HEK293 (cell line): Measurements from ENCODE around the gene PLEKHJ1.
A peak's percentile ranks its signal among the peaks of the same experiment; 100 is the strongest.

ENCODE experiments used
- ATF2 ChIP-seq: fragments of 450-650 bp; formaldehyde crosslinking; IDR thresholded peaks from 2 replicates; pipeline ENCODE4 v1.5.1; 2016; ENCODE audit warnings: missing biosample characterization, missing genetic modification characterization, low read depth
- PATZ1 ChIP-seq: fragments of 450-650 bp; formaldehyde crosslinking; IDR thresholded peaks from 2 replicates; pipeline ENCODE4 v1.5.1; 2016; ENCODE audit warnings: missing biosample characterization, missing genetic modification characterization
- PRDM1 ChIP-seq: fragments of 450-650 bp; formaldehyde crosslinking; IDR thresholded peaks from 2 replicates; pipeline ENCODE4; 2016; ENCODE audit warnings: missing biosample characterization, missing genetic modification characterization
- PRDM4 ChIP-seq: fragments of 450-650 bp; formaldehyde crosslinking; IDR thresholded peaks from 2 replicates; pipeline ENCODE4 v1.5.1; 2017; ENCODE audit warnings: missing biosample characterization, missing genetic modification characterization
- ZEB2 ChIP-seq: fragments of 450-650 bp; formaldehyde crosslinking; IDR thresholded peaks from 2 replicates; pipeline ENCODE4 v1.5.1; 2016; ENCODE audit warnings: missing biosample characterization, missing genetic modification characterization
- ZFHX2 ChIP-seq: fragments of 450-650 bp; formaldehyde crosslinking; conservative IDR thresholded peaks from 2 replicates; pipeline ENCODE4 v1.5.1; 2016; ENCODE audit warnings: missing biosample characterization, missing genetic modification characterization
- ZFP41 ChIP-seq: fragments of 450-650 bp; formaldehyde crosslinking; IDR thresholded peaks from 2 replicates; pipeline ENCODE4 v1.5.1; 2016; ENCODE audit warnings: missing biosample characterization, missing genetic modification characterization, borderline replicate concordance
- ZNF157 ChIP-seq: fragments of 450-650 bp; formaldehyde crosslinking; IDR thresholded peaks from 2 replicates; pipeline ENCODE4 v1.5.1; 2016; ENCODE audit warnings: missing biosample characterization, missing genetic modification characterization
- ZNF221 ChIP-seq: fragments of 450-650 bp; formaldehyde crosslinking; IDR thresholded peaks from 2 replicates; pipeline ENCODE4 v1.5.1; 2017; ENCODE audit warnings: missing biosample characterization, missing genetic modification characterization, borderline replicate concordance
- ZNF266 ChIP-seq: fragments of 450-650 bp; formaldehyde crosslinking; IDR thresholded peaks from 2 replicates; pipeline ENCODE4 v1.5.1; 2016; ENCODE audit warnings: missing biosample characterization, missing genetic modification characterization, low read depth
- ZNF350 ChIP-seq: fragments of 450-650 bp; formaldehyde crosslinking; IDR thresholded peaks from 2 replicates; pipeline ENCODE4 v1.5.0; 2017; ENCODE audit warnings: missing biosample characterization, mild to moderate bottlenecking, missing genetic modification characterization
- ZNF37A ChIP-seq: fragments of 450-650 bp; IDR thresholded peaks from 2 replicates; pipeline ENCODE4 v1.5.1; 2018; ENCODE audit warnings: missing biosample characterization, missing genetic modification characterization
- ZNF514 ChIP-seq: fragments of 450-650 bp; formaldehyde crosslinking; IDR thresholded peaks from 2 replicates; pipeline ENCODE4 v1.5.1; 2016; ENCODE audit warnings: missing biosample characterization, missing genetic modification characterization
- ZNF518A ChIP-seq: fragments of 450-650 bp; formaldehyde crosslinking; conservative IDR thresholded peaks from 2 replicates; pipeline ENCODE4 v1.5.1; 2016; ENCODE audit warnings: low read depth, missing biosample characterization, missing genetic modification characterization
- ZNF529 ChIP-seq: fragments of 450-650 bp; formaldehyde crosslinking; IDR thresholded peaks from 2 replicates; pipeline ENCODE4 v1.5.1; 2017; ENCODE audit warnings: missing genetic modification characterization, missing biosample characterization; ENCODE audit not compliant: insufficient replicate concordance
- ZNF544 ChIP-seq: fragments of 450-650 bp; formaldehyde crosslinking; IDR thresholded peaks from 2 replicates; pipeline ENCODE4 v1.5.0; 2017; ENCODE audit warnings: missing biosample characterization, missing genetic modification characterization
- ZNF560 ChIP-seq: fragments of 450-650 bp; formaldehyde crosslinking; IDR thresholded peaks from 2 replicates; pipeline ENCODE4 v1.5.1; 2017; ENCODE audit warnings: missing biosample characterization, missing genetic modification characterization, borderline replicate concordance
- ZNF585B ChIP-seq: fragments of 450-650 bp; formaldehyde crosslinking; IDR thresholded peaks from 2 replicates; pipeline ENCODE4 v1.5.1; 2016; ENCODE audit warnings: missing biosample characterization, missing genetic modification characterization
- ZNF621 ChIP-seq: fragments of 450-650 bp; formaldehyde crosslinking; IDR thresholded peaks from 2 replicates; pipeline ENCODE4 v1.5.1; 2017; ENCODE audit warnings: missing biosample characterization, missing genetic modification characterization
- ZNF658 ChIP-seq: fragments of 450-650 bp; formaldehyde crosslinking; IDR thresholded peaks from 2 replicates; pipeline ENCODE4; 2016; ENCODE audit warnings: missing biosample characterization, missing genetic modification characterization
- ZNF660 ChIP-seq: fragments of 450-650 bp; IDR thresholded peaks from 2 replicates; pipeline ENCODE4 v1.5.1; 2018; ENCODE audit warnings: missing biosample characterization, mild to moderate bottlenecking, missing genetic modification characterization
- ZNF704 ChIP-seq: fragments of 450-650 bp; formaldehyde crosslinking; IDR thresholded peaks from 2 replicates; pipeline ENCODE4 v1.5.1; 2016; ENCODE audit warnings: missing biosample characterization, missing genetic modification characterization
- ZNF707 ChIP-seq: fragments of 450-650 bp; formaldehyde crosslinking; IDR thresholded peaks from 2 replicates; pipeline ENCODE4 v1.5.1; 2016; ENCODE audit warnings: missing biosample characterization, missing genetic modification characterization
- ZSCAN23 ChIP-seq: fragments of 450-650 bp; formaldehyde crosslinking; IDR thresholded peaks from 2 replicates; pipeline ENCODE4 v1.5.1; 2016; ENCODE audit warnings: missing biosample characterization, missing genetic modification characterization
- ZSCAN4 ChIP-seq: fragments of 450-650 bp; formaldehyde crosslinking; IDR thresholded peaks from 2 replicates; pipeline ENCODE4 v1.5.1; 2017; ENCODE audit warnings: missing biosample characterization, missing genetic modification characterization

PLEKHJ1 gene

GRCh38 chr19:2237051-2237868 lies 1.1 kb upstream of the PLEKHJ1 start (continued):
- TF ChIP-seq ZSCAN23 (tag by site-specific recombination), result 0 out of 2 replicates have a peak, but pooled peaks have one; percentile 7
- TF ChIP-seq ZNF560 (tag by site-specific recombination), result no peak
- no peak for TF ChIP-seq ZNF621
- no peak for TF ChIP-seq ZNF529 (tag by site-specific recombination)
- TF ChIP-seq ZNF544, result no peak
- 0 out of 2 replicates have a peak, but pooled peaks have one; percentile 48 for TF ChIP-seq ZNF707 (tag by site-specific recombination)
- TF ChIP-seq ZNF660 (tag by site-specific recombination), result peak; percentile 57; the same call in 1 of the 2 replicates
- TF ChIP-seq ZNF514 (tag by site-specific recombination), result no peak
- TF ChIP-seq PRDM1 (tag by site-specific recombination), result no peak
- no peak for TF ChIP-seq ZNF157 (tag by site-specific recombination)
- no peak for TF ChIP-seq ZNF585B (tag by site-specific recombination)
- no peak for TF ChIP-seq ATF2 (tag by site-specific recombination)
- TF ChIP-seq ZFHX2, result no peak
- no peak for TF ChIP-seq ZFP41 (tag by site-specific recombination)
- TF ChIP-seq ZNF704 (tag by site-specific recombination), result no peak
- no peak for TF ChIP-seq ZNF658 (tag by site-specific recombination)
- TF ChIP-seq ZEB2 (tag by site-specific recombination), result no peak
- no peak for TF ChIP-seq ZNF221 (tag by site-specific recombination)
- no peak for TF ChIP-seq ZNF350 (tag by site-specific recombination)
- no peak for TF ChIP-seq ZSCAN4
- peak; percentile 5; the same call in 1 of the 2 replicates for TF ChIP-seq ZNF266 (tag by site-specific recombination)
- no peak for TF ChIP-seq PRDM4 (tag by site-specific recombination)
- TF ChIP-seq ZNF37A (tag by site-specific recombination), result no peak
- TF ChIP-seq PATZ1 (tag by site-specific recombination), result no peak
- peak; percentile 22; the same call in 1 of the 2 replicates for TF ChIP-seq ZNF518A (tag by site-specific recombination)
